BLaER1 treated with 17β-estradiol and CSF1 and Interleukin-3, amounts not matched to agents 10 nM and 100 nM (cell line): ENCODE data around the gene ONECUT3.

Experiments
- H3K27ac ChIP-seq, 11 experiments: shearing (Covaris generic); formaldehyde crosslinking; 2 replicates each; pipeline ENCODE4 v1.8.1; 2022
- H3K27me3 ChIP-seq, 11 experiments: shearing (Covaris generic); formaldehyde crosslinking; 2 replicates each; pipeline ENCODE4 v1.8.1; 2022
- H3K36me3 ChIP-seq, 11 experiments: shearing (Covaris generic); formaldehyde crosslinking; 2 replicates each; pipeline ENCODE4 v1.8.1; 2022
- H3K4me1 ChIP-seq, 10 experiments: shearing (Covaris generic); formaldehyde crosslinking; 2 replicates each; pipeline ENCODE4 v1.8.1; 2022
- H3K4me2 ChIP-seq, 11 experiments: shearing (Covaris generic); formaldehyde crosslinking; 2 replicates each; pipeline ENCODE4 v1.8.1; 2022
- H3K4me3 ChIP-seq, 10 experiments: shearing (Covaris generic); formaldehyde crosslinking; 2 replicates each; pipeline ENCODE4 v1.8.1; 2022
- H3K9ac ChIP-seq, 11 experiments: shearing (Covaris generic); formaldehyde crosslinking; 2 replicates each; pipeline ENCODE4 v1.8.1; 2022
- H3K9me3 ChIP-seq, 11 experiments: shearing (Covaris generic); formaldehyde crosslinking; replicated peaks in 1 of 11; 2 replicates each; pipeline ENCODE4 v1.8.1; 2022
- H4K20me1 ChIP-seq, 11 experiments: shearing (Covaris generic); formaldehyde crosslinking; 2 replicates each; pipeline ENCODE4 v1.8.1; 2022
- Cebpa-rat ChIP-seq, 11 experiments: shearing (Covaris generic); IDR thresholded peaks; 2 replicates each; pipeline ENCODE4 v1.8.1; 2022

Gene ONECUT3

GRCh38 chr19:1810439-1811160 is 57.3 kb downstream of the ONECUT3 start:
- peak overlapping the region in 9 of 11 experiments; percentile 80 to 93 (median 87); a peak in 15 of 22 replicates for H3K4me2 ChIP-seq
- peak overlapping the region in 1 of 11 experiments; percentile 76; a peak in 1 of 22 replicates for H3K9ac ChIP-seq
- peaks cover 15 to 56% (median 51%) of the 10 kb centered on the region in 10 experiments for H3K4me1 ChIP-seq
- H3K27me3 ChIP-seq: no peaks in the 10 kb centered on the region
- TF ChIP-seq Cebpa-rat (IDR thresholded peaks at IDR 0.05): no peak
- peaks cover 5 to 29% (median 25%) of the 10 kb centered on the region in 11 experiments; a peak in 21 of 22 replicates for H4K20me1 ChIP-seq
- H3K9me3 ChIP-seq: no peaks in the 10 kb centered on the region
- no peak overlapping the region for H3K4me3 ChIP-seq
- peaks cover 9 to 28% (median 16%) of the 10 kb centered on the region in 11 experiments for H3K36me3 ChIP-seq
- no peak overlapping the region for H3K27ac ChIP-seq

- Histone ChIP-seq H3K9me3 (no peaks in the 10 kb centered on the region), H4K20me1 (peaks cover 5 to 35% (median 27%) of the 10 kb centered on the region in 11 experiments; a peak in 21 of 22 replicates), H3K9ac (peak overlapping the region; percentile 67 to 82 (median 77)), H3K4me2 (peak overlapping the region; percentile 80 to 93 (median 87)), H3K27ac (peak overlapping the region; percentile 63 to 81 (median 73); a peak in 21 of 22 replicates), H3K36me3 (peaks cover 16 to 26% (median 21%) of the 10 kb centered on the region in 11 experiments), H3K4me1 (peaks cover 15 to 56% (median 51%) of the 10 kb centered on the region in 10 experiments), H3K27me3 (no peaks in the 10 kb centered on the region), H3K4me3 (peak overlapping the region; percentile 53 to 78 (median 66))
- TF ChIP-seq Cebpa-rat (IDR thresholded peaks at IDR 0.05): no peak
Observed at GRCh38 chr19:1811472-1811894, 58.2 kb downstream of the ONECUT3 start.

GRCh38 chr19:1811942-1812425 is 58.7 kb downstream of the ONECUT3 start, which contains the start of gene ATP8B3:
Gene ATP8B3, minus strand, starts transcription at chr19:1812276. Its CDS starts 540 bp downstream, at chr19:1811736.
- Histone ChIP-seq H3K4me1 (peaks cover 15 to 56% (median 51%) of the 10 kb centered on the region in 10 experiments), H3K4me2 (peak within 1 kb of the TSS; percentile 82 to 94 (median 89)), H3K9me3 (no peaks in the 10 kb centered on the region), H3K27me3 (no peaks in the 10 kb centered on the region), H3K36me3 (peaks cover 20 to 29% (median 26%) of the 10 kb centered on the region in 11 experiments), H3K9ac (peak within 1 kb of the TSS; percentile 67 to 82 (median 77)), H3K4me3 (peak within 1 kb of the TSS; percentile 53 to 78 (median 66)), H4K20me1 (peaks cover 5 to 40% (median 30%) of the 10 kb centered on the region in 11 experiments; a peak in 21 of 22 replicates), H3K27ac (peak within 1 kb of the TSS; percentile 63 to 83 (median 73); a peak in 21 of 22 replicates)
- no peak for TF ChIP-seq Cebpa-rat (IDR thresholded peaks at IDR 0.05)

- H4K20me1 ChIP-seq: peaks cover 8 to 46% (median 36%) of the 10 kb centered on the region in 11 experiments; a peak in 21 of 22 replicates
- H3K4me2 ChIP-seq: peak overlapping the region; percentile 80 to 94 (median 88)
- H3K27ac ChIP-seq: peak overlapping the region in 10 of 11 experiments; percentile 58 to 83 (median 72); a peak in 20 of 22 replicates
- H3K9ac ChIP-seq: peak overlapping the region; percentile 67 to 81 (median 75)
- peaks cover 27 to 35% (median 32%) of the 10 kb centered on the region in 11 experiments for H3K36me3 ChIP-seq
- H3K4me3 ChIP-seq: peak overlapping the region; percentile 53 to 78 (median 66)
- no peaks in the 10 kb centered on the region for H3K27me3 ChIP-seq
- TF ChIP-seq Cebpa-rat (IDR thresholded peaks at IDR 0.05): no peak
- peaks cover 15 to 56% (median 51%) of the 10 kb centered on the region in 10 experiments for H3K4me1 ChIP-seq
- H3K9me3 ChIP-seq: no peaks in the 10 kb centered on the region
Observed at GRCh38 chr19:1812426-1813191, 59.3 kb downstream of the ONECUT3 start.

GRCh38 chr19:1813192-1814182 is 60.2 kb downstream of the ONECUT3 start:
- Histone ChIP-seq H3K9ac (peak overlapping the region; percentile 67 to 81 (median 75)), H3K4me3 (peak overlapping the region; percentile 53 to 78 (median 66)), H3K4me1 (peaks cover 15 to 56% (median 51%) of the 10 kb centered on the region in 10 experiments), H3K4me2 (peak overlapping the region; percentile 80 to 94 (median 88)), H3K36me3 (peaks cover 35 to 44% (median 41%) of the 10 kb centered on the region in 11 experiments), H3K9me3 (no peaks in the 10 kb centered on the region), H3K27me3 (no peaks in the 10 kb centered on the region), H3K27ac (peak overlapping the region in 8 of 11 experiments; percentile 45 to 83 (median 72); a peak in 11 of 22 replicates), H4K20me1 (peaks cover 16 to 55% (median 45%) of the 10 kb centered on the region in 11 experiments; a peak in 21 of 22 replicates)
- TF ChIP-seq Cebpa-rat (IDR thresholded peaks at IDR 0.05): no peak

- Histone ChIP-seq H3K4me2 (peak overlapping the region in 8 of 11 experiments; percentile 11 to 91 (median 81); a peak in 14 of 22 replicates), H3K27ac (peak overlapping the region in 3 of 11 experiments; percentile 13 to 31 (median 17); a peak in 3 of 22 replicates), H3K9ac (peak overlapping the region in 8 of 11 experiments; percentile 13 to 76 (median 26); a peak in 7 of 22 replicates)
Observed at GRCh38 chr19:1814391-1814790, 61.1 kb downstream of the ONECUT3 start.

GRCh38 chr19:1814833-1815604 is 61.7 kb downstream of the ONECUT3 start:
- Histone ChIP-seq H3K36me3 (peaks cover 49 to 59% (median 56%) of the 10 kb centered on the region in 11 experiments), H3K4me3 (no peak overlapping the region), H3K4me1 (peaks cover 15 to 46% (median 44%) of the 10 kb centered on the region in 10 experiments), H3K4me2 (peak overlapping the region in 8 of 11 experiments; percentile 11 to 91 (median 81); a peak in 11 of 22 replicates), H3K27ac (peak overlapping the region in 1 of 11 experiments; percentile 31; a peak in 1 of 22 replicates), H3K9ac (peak overlapping the region in 7 of 11 experiments; percentile 13 to 76 (median 23); a peak in 4 of 22 replicates), H4K20me1 (peaks cover 23 to 69% (median 55%) of the 10 kb centered on the region in 11 experiments; a peak in 21 of 22 replicates), H3K27me3 (no peaks in the 10 kb centered on the region), H3K9me3 (no peaks in the 10 kb centered on the region)
- no peak for TF ChIP-seq Cebpa-rat (IDR thresholded peaks at IDR 0.05)

More at GRCh38 chr19:1814391-1814790, 61.1 kb downstream of the ONECUT3 start:
- peaks cover 43 to 52% (median 49%) of the 10 kb centered on the region in 11 experiments for H3K36me3 ChIP-seq
- H3K4me3 ChIP-seq: no peak overlapping the region
- peaks cover 15 to 52% (median 50%) of the 10 kb centered on the region in 10 experiments for H3K4me1 ChIP-seq
- peaks cover 17 to 62% (median 49%) of the 10 kb centered on the region in 11 experiments; a peak in 21 of 22 replicates for H4K20me1 ChIP-seq
- no peak for TF ChIP-seq Cebpa-rat (IDR thresholded peaks at IDR 0.05)
- no peaks in the 10 kb centered on the region for H3K9me3 ChIP-seq
- no peaks in the 10 kb centered on the region for H3K27me3 ChIP-seq
